ENCODE measurements around the gene TTC7B.

Gene TTC7B

DNA sequence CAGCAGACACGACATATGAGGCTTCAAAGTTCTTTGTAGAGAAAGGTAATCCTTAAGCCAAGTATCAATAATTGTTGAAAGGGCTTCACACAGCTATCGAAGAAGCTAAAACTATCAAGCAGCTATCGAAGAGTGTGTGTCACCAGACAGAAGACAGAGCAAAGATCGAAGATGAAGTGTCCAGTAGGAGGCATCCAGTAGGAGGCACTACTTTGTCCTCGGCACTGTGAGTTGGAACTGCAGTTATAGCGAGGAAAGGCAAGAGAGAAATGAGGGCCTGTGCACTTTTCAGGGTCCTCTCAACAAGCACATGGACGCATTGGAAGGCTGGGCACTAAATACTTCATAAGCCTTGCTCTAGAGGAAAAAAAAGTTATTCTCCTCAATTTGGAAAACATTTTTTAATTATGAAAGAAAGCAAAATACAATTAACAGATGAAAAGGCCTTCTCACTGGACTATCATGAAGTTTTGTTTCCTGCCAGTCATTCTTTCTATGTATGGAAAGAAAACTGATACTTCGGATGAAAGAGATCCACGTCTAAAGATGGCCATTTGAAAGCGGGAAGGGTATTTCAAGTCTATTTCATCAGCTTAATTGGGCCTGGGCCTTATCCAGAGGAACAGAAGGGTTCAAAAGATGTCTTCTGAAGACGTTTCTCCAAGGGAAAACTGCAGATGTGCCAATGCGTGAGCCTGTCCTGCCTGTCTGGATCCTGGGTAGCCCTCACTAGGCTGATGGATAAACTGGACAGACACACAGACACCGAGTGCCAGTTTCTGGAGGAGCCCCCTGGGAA, 244.9 kb downstream of the TTC7B start:
- DNase-seq: no peak

DNA sequence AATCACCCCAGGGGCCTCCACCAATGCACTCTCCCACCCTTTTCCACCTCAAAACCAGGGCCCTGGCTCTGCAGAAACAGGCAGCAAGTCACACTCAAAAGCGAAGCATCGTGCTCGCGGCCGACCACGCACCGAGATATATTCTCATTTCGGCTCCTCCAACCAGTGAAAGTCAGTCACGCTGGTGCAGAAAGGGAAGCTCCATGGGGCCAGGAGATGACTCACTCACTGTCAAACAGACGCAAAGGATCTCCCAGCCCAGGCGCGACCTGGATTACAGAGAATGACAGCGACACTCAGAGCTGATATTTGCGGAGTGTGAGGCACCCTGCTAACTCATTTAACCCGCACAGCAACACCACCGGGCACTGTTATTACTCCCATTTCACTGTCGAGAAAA, 245.8 kb downstream of the TTC7B start:
- DNase-seq: no peak

DNA sequence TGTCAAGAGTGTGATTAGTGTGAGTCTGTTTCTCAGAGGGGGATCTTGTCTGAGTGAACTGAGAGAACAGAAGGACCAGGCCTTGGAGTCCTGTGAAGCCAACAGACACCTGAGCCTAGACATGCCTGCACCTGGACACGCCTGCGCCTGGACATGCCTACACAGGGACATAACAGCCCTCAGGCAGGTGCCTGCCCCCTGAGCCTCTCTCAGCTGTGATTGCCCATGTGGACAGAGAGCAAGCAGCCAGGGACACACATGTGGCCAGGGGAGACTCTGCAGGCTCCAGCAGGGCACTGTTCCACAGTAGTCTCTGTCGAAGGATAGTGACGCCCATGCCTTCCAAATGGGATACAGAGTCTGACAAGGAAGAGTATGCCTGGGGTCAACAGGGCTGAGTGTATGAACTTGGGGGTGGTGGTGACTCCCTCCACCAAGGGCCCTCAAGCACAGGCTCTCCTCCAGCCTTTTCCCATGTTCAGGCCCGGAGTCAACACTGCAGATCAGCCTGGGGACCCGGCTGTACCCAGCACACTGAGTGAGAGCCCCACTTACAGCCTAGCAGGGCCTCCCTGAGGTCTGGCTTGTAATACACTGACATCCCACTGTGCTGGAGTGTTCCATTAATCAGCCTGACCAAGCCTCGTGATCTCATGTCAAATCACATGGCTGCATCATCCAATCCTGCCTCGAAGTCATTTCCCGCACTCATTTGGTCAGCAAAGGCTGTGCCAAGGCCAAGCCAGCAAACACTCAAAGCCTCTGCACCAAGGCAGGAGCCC, 246.4 kb downstream of the TTC7B start:
- DNase-seq: no peak

DNA sequence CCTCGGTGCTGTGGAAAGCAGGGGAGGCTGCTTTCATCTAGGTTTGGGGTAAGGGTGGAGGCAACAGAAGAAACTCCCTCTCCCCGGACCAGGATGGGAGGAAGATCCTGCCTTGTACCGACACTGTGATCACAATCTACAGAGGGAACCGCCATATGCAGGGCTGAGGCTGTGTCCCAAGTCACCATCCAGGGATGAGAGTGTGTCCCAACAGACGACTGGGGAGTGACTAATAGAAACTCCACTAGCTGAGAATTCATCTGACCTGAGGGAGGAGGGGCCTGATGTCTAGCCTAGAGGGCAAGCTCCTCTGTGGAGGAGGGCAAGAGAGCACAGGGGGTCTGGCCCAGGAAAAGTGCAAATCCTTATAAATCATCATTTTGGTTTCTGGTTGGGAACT, 247.0 kb downstream of the TTC7B start:
- no peak for DNase-seq

DNA sequence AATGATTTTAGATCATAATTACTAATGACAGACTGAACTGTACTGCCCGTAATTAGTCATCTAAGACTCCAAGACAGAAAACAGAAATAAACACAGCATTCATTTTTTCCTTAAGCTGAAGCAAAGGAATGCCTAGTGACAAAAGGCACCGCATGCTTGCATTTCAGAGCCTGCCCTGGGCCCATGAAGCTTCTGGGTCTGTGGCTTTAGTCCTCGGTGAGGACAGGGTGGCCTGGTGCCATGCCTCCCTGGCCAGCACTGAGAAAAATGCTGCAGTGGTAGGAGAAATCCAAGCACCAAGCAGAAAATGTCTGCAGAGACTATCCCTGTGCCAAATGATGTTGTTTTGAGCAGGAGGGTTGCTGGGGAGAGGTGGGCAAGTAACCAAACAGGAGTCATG, 247.8 kb downstream of the TTC7B start:
- DNase-seq: no peak

DNA sequence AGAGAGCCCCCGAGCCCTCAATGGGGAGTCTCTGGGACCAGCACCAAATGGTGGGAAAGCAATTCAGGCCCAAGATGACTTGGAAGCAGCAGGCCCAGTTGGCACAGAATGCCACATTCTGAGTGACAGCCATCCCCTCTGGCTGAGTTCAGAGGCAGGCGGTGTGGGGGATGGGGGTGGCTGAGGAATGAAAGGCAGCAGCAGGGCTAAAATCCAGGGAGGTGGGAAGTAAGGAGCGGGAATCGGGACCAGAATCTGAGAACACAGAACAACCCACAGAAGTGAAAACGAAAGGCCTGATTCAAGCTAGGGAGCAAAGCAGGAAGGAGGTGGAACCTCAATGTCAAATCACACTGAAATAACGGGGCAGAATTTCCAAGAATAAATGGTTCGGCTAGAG, 248.2 kb downstream of the TTC7B start:
- DNase-seq: no peak

DNA sequence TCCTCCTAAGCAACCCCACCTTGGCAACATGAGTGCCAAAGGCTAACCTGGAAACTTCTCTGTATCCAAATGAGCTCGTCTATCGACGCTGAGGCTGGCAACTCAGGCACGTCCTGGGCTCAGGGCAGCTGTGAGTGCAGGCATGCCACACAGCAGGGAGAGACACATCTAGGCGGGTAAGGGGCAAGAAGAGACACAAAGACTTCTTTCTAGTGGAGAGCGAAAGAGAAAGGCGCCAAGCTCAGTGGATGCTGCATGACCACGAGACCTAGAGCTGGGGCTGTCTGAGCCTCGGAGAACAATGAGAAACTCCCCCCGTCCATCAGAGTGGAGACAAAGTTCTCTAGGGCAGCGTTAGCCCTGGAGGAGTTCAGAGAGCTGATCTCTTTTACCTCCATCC, 249.0 kb downstream of the TTC7B start:
- no peak for DNase-seq

DNA sequence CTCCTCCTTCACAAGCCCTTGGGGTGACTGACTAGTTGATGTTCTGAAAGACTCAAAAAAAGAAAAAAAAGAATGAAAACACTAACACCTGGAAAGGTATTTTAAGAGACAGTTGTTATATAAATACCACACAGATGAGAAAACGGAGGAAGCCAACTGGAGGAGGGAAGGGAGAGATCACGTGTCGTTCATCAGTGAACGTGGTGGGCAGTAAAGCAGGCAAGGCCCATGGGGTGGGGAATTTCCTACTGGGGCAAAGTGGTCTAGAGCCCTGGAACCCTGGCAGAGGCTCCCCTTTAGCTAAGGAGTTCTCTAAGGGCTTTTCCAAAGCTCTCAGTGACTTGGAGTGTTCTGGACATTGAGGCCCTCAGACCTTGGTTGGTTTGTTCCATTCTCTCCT, 249.7 kb downstream of the TTC7B start:
- DNase-seq: no peak

DNA sequence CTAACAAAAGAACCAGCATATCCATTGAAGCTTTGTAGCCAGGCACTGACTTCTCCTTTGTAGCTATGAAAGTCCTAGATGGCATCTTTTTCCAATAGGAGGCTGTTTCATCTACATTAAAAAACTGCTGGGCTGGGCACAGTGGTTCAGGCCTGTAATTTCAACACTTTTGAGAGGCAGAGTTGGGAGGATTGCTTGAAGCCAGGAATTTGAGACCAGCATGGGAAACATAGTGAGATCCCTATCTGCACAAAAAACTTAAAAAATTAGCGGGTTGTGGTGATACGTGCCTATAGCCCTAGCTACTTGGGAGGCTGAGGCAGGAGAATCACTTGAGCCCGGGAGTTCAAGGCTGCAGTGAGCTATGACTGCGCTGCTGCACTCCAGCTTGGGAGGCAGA, 251.7 kb downstream of the TTC7B start:
- no peak for DNase-seq

DNA sequence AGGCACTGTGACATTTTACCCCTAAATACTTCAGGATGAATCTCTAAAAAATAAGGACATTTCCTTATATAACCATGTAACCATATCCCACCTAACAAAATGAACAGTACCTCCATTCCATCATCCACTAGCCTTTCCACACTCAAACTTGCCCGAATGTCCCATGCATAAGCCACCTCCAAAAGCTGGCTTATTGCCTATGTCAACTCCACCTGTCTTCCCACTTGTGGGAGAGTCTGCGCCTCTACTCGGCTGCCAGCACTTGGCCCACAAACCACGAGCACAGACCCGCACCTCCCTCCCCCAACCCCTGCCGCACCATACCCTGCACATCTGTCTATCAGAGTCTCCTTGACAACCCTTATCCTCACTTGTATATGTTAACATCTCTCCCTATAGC, 253.6 kb downstream of the TTC7B start:
- DNase-seq: no peak

DNA sequence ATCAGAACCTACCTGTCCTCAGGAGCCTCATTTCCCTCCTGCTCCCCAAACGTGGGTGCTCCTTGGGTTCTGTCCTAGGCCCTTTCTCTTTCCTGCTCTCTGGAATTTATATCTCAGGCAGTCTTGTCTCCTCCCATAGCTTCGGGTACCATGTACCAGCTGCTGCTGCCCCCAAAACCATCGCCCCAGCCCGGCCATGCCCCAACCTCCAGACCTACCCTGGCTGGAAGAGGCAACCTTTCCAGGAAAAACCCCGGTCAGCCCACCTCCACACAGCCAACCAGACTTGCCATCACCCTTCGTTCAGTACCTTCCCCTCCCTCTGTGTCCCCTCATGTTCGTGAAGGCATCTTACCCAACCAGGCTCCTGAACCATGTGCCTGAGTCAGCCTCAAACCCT, 254.3 kb downstream of the TTC7B start:
- DNase-seq: no peak

DNA sequence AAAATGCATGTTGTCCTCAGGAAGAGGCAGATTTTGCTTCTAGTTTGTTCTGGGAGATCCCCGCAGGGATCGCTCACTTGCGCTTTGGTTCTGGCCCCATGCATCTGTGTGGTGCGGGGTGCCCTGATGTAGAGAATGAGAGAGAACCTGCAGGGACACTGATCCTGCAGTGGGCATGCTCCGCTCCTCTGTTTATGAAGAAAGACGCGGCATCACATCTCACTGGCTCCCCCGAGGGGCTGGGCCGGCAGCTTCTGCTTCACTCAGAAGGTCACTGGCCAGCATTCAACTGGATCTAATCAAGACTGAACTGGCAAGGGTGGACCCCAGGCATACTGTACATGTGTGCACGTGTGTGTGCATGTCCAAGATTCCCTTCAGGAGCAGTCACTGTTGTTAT, 255.2 kb downstream of the TTC7B start:
- DNase-seq: no peak

DNA sequence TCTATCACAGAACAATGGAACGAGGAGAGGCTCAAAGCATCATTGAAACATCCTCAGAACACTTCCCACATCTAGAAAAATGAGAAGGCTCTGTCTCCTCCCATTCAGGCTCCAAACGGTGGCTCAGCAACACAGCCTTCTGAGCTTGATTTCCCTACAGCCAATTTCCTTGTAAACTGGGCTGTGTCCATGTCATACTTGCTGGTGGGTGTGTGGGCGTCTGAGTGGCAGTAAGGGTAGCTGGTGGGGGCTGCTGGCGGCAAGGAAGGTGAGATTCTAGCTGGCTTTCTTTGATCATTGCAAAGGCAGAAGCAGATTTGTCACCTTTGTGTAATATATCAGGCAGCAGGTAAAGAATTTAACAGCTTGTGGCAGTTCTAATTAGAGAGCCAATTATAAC, 255.7 kb downstream of the TTC7B start:
- no peak for DNase-seq

DNA sequence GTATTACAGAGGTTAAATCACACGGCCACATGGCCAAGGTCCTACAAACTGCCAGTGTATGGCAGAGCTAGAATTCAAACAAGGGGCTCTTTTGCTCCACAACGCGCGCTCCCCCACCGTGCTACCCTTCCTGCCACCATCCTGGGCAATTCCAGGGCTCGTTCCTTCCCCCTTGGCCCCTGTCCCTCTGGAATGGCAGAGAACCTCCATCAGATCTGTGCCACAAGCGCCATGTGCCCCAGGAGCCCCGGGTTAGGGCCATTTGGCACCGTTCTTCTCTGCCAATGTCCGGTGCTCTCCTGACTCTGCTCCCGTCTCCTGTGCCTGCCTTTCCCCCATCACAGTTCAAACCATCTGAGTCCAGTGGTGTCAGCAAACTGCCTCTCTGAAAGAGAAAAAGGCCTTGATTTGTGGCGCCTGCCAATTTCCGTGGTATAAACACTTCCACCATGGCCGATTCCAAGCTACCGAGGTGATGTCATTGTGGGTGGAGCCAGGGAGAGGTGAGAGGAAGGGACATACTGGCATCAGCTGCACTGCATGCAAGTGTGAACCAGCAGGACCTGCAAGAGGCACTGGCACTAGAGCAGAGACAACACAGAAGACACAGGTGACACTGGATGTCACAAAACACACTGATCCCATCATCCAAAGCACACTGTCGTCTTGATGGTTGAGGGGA, 256.3 kb downstream of the TTC7B start:
- no peak for DNase-seq

DNA sequence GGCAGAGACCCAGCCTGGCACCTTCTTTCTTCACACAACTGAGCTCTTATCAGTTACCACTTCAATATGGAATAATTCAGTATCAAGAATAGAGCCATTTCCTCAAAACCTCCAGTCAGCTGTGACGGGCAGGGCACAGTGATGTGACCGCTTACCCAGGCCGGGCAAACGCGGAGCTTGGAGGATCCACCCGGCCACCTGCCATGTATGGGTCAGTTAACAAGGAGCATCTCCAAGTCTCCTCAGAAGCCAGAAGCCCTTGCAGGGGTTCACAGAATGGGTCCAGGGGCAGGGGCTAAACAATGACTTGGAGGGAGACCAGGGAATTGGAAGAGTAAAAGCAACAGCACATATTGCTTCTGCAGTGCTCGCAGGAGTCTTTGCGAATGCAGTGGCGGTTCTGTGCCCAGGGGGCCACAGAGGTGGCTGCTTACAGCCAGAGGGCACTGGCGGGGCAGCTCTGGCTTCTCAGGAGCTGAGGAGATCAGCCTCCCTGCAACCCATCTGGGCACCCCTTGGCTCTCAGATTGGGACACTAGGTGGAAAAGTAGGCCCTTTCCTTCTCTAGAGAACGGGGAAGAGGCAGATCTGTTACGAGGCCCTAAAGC, 257.1 kb downstream of the TTC7B start:
- no peak for DNase-seq

DNA sequence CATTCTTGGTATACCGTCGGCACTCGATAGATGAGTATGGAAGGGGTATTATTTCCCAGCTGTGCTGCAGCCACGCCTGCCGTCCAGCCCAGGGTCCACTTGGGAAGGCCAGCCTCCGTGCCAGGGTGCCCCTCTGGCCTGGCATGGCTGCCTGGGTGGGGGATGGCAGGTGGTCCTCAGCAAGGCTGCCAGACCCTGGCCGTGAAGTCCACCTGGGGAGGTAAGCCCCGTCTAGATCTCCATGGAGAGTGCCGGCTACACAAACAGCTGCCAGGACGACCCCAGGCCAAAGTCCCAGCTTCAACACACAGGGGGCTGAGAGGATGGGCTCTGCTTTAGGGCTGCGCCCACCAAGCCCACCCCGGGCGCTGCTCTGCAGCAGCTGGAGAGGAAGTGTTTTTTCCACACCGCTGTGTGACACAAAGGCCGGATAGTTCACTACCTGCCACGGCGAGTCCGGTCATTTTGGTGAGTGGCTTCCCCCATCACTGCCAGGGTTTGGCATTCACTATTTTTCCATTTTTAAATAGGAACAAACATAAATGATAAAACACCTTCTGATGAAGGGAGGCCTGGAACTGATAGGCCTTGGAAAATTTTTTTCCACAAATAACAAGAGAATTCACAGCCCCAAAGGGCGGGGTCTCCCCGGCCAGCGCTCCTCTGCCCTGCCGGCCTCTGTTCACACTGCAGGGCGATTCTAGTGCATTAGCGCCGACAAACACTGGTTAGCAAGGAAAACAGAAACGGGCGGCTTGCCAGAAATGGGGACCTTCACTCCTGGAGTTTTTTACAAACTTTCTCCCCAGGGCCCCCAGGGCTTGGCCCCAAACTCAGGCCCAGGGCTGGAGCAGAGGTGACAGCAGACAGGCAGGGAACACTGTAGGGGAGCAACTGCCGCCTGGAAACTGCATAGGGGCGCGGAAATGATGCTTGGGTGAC, 257.9 kb downstream of the TTC7B start:
- DNase-seq: no peak

DNA sequence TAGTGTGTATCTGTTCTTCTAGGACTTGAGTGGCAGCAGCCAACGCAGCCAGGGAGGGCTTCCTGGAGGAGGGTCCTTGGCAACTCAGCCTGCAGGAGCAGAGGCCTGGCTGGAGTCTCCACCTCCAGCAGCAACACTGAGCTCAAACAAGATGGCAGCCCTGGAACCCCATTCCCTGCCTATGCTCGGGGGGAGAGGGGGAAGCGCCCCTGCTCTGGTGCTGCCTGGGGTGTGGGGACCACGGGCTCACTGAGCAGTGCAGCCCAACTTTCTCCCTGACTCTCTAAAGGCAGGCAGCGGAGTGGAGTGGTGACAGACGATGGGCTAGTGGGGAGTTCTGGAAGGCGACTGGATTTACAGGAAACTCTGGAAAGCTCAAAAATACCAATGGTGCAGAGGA, 258.7 kb downstream of the TTC7B start:
- DNase-seq: no peak

DNA sequence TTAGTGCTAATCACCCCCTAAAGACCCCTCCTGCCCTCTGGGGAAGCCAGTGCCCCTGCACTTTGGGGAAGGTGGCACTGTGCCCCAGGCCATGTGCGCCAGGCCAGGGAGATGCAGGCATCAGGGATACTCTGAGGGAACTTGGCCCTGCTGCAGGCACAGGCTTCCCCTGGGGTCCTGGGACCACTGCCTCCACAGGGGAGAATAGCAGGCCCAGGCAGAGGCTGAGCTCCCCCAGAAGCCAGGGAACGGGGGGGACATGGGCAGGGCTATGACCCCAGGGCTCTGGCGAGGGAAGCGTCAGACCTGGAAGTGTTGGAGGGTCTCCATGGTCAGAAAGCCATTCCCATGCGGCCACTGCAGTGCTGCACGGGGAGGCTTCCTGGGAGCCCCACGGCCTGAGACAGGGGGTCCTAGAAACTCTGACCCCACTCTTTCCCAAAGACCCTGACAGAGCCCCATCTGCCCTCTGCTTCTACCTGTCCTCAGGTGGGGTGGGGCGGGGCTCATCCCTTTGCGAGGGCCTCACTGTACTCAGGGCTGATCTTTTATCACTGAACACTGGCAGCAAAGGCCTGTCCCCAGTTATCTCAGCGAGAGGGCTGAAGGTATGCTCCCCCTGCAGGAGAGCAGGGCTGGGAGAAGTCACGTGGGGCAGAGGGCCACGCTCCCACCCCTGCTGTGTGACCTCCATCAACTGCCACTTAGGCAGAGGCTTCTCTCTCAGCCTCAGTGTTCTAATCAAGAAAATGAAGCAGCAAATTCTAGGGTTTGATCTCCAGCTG, 259.4 kb downstream of the TTC7B start:
- DNase-seq: no peak

DNA sequence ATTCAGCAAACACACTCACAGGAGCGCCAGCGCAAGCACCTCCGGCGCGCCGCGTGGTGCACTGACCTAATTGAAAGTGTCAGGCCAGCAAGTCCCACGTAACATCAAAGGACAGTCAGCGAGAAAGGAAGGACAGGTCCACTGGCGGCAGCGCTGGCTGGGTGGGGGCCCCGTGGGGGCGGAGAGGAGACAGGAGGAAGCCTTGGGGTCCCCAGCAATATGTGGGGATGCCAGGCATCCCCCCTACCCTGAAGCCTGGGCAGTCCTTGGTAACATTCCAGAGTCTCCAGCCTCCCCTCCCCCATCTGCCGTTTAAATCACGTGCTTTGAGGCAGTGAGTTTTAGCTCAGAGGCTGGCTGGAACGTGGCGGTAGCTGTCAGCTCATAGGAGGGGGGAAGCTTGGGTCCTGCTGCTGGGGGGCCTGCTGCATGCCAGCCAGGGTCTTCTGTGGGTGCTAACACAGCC, 260.2 kb downstream of the TTC7B start:
- DNase-seq: no peak

DNA sequence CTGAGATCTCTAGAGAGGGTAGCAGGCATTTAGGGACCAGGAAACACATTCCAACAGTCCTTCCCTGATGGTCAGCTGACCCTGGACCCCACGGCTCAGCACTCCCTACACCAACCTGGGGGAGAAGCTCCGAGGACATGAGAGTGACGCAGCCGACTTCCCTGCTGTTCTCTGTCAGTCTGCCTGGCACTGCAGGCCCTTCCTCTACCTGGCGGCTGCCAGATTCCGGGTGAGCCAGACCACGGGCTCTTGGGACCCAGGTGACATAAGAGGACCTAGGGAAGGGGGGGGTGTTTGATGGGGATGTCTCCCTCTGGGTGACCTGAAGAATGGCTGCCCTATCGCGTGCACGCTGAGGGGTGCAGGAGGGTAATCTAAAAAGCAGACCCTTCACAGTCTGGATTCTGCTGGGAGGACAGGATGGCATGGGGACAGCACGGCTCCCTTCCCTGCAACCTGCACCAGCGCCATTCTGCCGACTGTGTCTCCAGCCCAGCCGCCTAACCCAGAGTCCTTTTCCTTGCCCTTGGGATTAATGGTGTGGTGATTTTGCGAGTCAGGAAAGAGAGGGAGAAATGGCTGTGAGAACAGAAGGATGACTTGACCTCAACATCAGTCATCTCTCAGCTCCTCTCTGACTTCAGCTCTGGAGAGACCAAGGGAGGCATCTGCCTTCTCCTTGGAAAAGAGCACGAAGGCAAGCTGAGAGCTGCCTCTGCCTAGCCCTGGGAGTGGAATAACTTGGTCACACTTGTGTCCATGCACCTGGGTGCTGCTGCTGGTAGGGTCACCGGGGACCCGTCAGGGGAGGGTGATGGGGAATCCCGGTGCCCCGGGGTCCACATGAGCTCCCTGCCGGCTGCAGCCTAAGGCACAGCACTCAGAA, 260.9 kb downstream of the TTC7B start:
- no peak for DNase-seq
